ENCODE data around the gene INVS. TPM values are rescaled to one million over a fixed set of nuclear protein-coding genes. Genes with fewer than 3 reads are reported as not detected.

Gene INVS
- total RNA-seq, 3 donors from 2014 or later (not counting 1 experiment from before 2014, with no cell fraction given): 24.5 to 30.6 (median 27.4) TPM

- Histone ChIP-seq H3K4me3 (ENCODE audit: low read length) (no peak overlapping the region), H3K36me3 (ENCODE audit: control insufficient read depth, insufficient read depth, low read length) (peaks cover 18% of the 10 kb centered on the region), H3K9me3 (ENCODE audit: control insufficient read depth, insufficient read depth, low read length) (no peaks in the 10 kb centered on the region), H3K27me3 (ENCODE audit: control insufficient read depth, insufficient read depth, low read length) (no peaks in the 10 kb centered on the region), H3K4me1 (ENCODE audit: control insufficient read depth, insufficient read depth, low read length) (peaks cover 2% of the 10 kb centered on the region), H3K27ac (ENCODE audit: low read length) (no peak overlapping the region)
- ATAC-seq (no peak), DNase-seq (no peak)
- peaks cover 8% of the 10 kb centered on the region for H3K36me3 Mint-ChIP-seq
- no peaks in the 10 kb centered on the region for H3K9me3 Mint-ChIP-seq
- TF ChIP-seq, protein P1, sequence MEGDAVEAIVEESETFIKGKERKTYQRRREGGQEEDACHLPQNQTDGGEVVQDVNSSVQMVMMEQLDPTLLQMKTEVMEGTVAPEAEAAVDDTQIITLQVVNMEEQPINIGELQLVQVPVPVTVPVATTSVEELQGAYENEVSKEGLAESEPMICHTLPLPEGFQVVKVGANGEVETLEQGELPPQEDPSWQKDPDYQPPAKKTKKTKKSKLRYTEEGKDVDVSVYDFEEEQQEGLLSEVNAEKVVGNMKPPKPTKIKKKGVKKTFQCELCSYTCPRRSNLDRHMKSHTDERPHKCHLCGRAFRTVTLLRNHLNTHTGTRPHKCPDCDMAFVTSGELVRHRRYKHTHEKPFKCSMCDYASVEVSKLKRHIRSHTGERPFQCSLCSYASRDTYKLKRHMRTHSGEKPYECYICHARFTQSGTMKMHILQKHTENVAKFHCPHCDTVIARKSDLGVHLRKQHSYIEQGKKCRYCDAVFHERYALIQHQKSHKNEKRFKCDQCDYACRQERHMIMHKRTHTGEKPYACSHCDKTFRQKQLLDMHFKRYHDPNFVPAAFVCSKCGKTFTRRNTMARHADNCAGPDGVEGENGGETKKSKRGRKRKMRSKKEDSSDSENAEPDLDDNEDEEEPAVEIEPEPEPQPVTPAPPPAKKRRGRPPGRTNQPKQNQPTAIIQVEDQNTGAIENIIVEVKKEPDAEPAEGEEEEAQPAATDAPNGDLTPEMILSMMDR (IDR thresholded peaks at IDR 0.05): no peak
- intact Hi-C loops (cut with micrococcal nuclease): no loop called here
- H3K4me1 Mint-ChIP-seq: peaks cover 36 to 40% of the 10 kb centered on the region in 2 donors
- no peaks in the 10 kb centered on the region for H3K27me3 Mint-ChIP-seq (ENCODE audit: low read depth in 2 of 2)
- no peak overlapping the region for H3K4me3 Mint-ChIP-seq
- no peak overlapping the region for H3K27ac Mint-ChIP-seq
- 91% methylated on average over 3 of the region's 3 CpGs for WGBS (ENCODE audit: insufficient coverage)
Observed at GRCh38 chr9:100346836-100347235, 247.8 kb downstream of the INVS start.

DNA sequence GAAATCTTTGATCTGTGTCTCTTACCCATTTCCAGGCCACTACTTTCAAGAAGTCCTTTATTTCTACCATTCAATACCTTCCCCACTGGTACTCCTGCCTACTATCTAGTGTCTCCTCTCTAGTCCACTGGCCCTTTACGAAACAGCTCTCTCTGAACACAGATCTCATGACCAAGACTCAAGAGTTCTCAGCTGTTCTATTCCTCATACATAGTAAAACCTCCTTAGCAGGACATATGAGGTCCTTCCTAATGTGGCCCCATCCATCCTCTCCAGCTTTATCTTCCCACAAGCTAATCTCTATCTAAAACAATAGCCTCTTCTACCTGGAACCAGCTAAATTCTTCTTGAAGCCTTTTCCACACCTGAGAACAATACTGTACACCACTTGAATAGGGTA is 251.1 kb downstream of the INVS start:
- H3K27ac ChIP-seq (ENCODE audit: low read length): no peak overlapping the region
- peaks cover 15% of the 10 kb centered on the region for H3K36me3 ChIP-seq (ENCODE audit: control insufficient read depth, insufficient read depth, low read length)
- H3K4me3 ChIP-seq (ENCODE audit: low read length): no peak overlapping the region
- Mint-ChIP-seq H3K4me3 (no peak overlapping the region), H3K27me3 (ENCODE audit: low read depth in 2 of 2) (no peaks in the 10 kb centered on the region), H3K9me3 (no peaks in the 10 kb centered on the region), H3K4me1 (peaks cover 44% of the 10 kb centered on the region in 2 donors), H3K36me3 (peaks cover 4% of the 10 kb centered on the region), H3K27ac (peak overlapping the region in 1 of 2 donors; percentile 3)
- DNase-seq (no peak), ATAC-seq (no peak)
- intact Hi-C loops (cut with micrococcal nuclease): loop anchor here (10.0 kb wide), 2 partner anchors 245 to 265 kb away; no protein-coding TSS in a partner anchor
- peaks cover 5% of the 10 kb centered on the region for H3K4me1 ChIP-seq (ENCODE audit: control insufficient read depth, insufficient read depth, low read length)
- H3K27me3 ChIP-seq (ENCODE audit: control insufficient read depth, insufficient read depth, low read length): no peaks in the 10 kb centered on the region
- TF ChIP-seq, protein P1 (IDR thresholded peaks at IDR 0.05): no peak
- 93% methylated on average over 1 of the region's 1 CpG for WGBS (ENCODE audit: insufficient coverage)
- H3K9me3 ChIP-seq (ENCODE audit: control insufficient read depth, insufficient read depth, low read length): no peaks in the 10 kb centered on the region

Other genes starting within 250 kb of the INVS start
- 10 to 100 TPM; 28.4 to 41.5 (median 33.8) TPM for gene STX17, start 192.6 kb upstream of the INVS start, total RNA-seq
- 10 to 100 TPM; 14.2 to 15.4 (median 15.1) TPM for gene ERP44, start 243 bp upstream of the INVS start, total RNA-seq

Data from natural killer cell (primary cell).